GM23338 (cell line): ENCODE data around the gene NDST3. TPM values are rescaled to one million over a fixed set of nuclear protein-coding genes. Genes with fewer than 3 reads are reported as not detected.

Experiments used
- ATAC-seq: fragments of 200-7000 bp; cut with Tn5 transposase; 3 replicates; pipeline ENCODE4 v1.9.1; 2020
- DNase-seq: peaks from one replicate; pipeline ENCODE4 v3.0.0-alpha.2; 2015; ENCODE audit warnings: low spot score
- H2AFZ ChIP-seq: fragments of 200-600 bp; sonication (generic); 2 replicates; pipeline ENCODE4 v1.8.0; 2016; ENCODE audit warnings: antibody characterized with exemption, mild to moderate bottlenecking, moderate library complexity
- H3F3A ChIP-seq: fragments of 200-600 bp; sonication (generic); replicated peaks from 2 replicates; pipeline ENCODE4 v1.8.0; 2017; ENCODE audit warnings: antibody characterized with exemption, mixed run types, low read depth
- H3K27ac ChIP-seq: fragments of 200-600 bp; sonication (generic); 2 replicates; pipeline ENCODE4 v1.6.1; 2016; ENCODE audit warnings: low read depth
- H3K27me3 ChIP-seq: fragments of 200-600 bp; sonication (generic); 2 replicates; pipeline ENCODE4 v1.8.0; 2016; ENCODE audit warnings: mild to moderate bottlenecking, mixed run types, moderate library complexity; ENCODE audit not compliant: insufficient read depth
- H3K36me3 ChIP-seq: fragments of 200-600 bp; sonication (generic); 2 replicates; pipeline ENCODE4 v1.8.0; 2016; ENCODE audit warnings: mild to moderate bottlenecking; ENCODE audit not compliant: insufficient read depth
- H3K4me1 ChIP-seq: fragments of 200-600 bp; sonication (generic); 2 replicates; pipeline ENCODE4 v1.8.0; 2016; ENCODE audit warnings: mild to moderate bottlenecking, moderate library complexity; ENCODE audit not compliant: insufficient read depth
- H3K4me2 ChIP-seq: fragments of 200-600 bp; sonication (generic); 2 replicates; pipeline ENCODE4 v1.7.1; 2017; ENCODE audit warnings: mixed run types
- H3K4me3 ChIP-seq: fragments of 200-600 bp; sonication (generic); 2 replicates; pipeline ENCODE4 v1.6.1; 2016; ENCODE audit warnings: mixed run types
- H3K79me2 ChIP-seq: fragments of 200-600 bp; sonication (generic); replicated peaks from 2 replicates; pipeline ENCODE4 v1.8.0; 2017; ENCODE audit warnings: mild to moderate bottlenecking; ENCODE audit not compliant: insufficient read depth
- H3K9me2 ChIP-seq: fragments of 200-600 bp; sonication (generic); 2 replicates; pipeline ENCODE4 v1.8.0; 2017; ENCODE audit not compliant: insufficient read depth
- H4K20me1 ChIP-seq: fragments of 200-600 bp; sonication (generic); replicated peaks from 2 replicates; pipeline ENCODE4 v1.8.0; 2017; ENCODE audit warnings: mild to moderate bottlenecking; ENCODE audit not compliant: insufficient read depth
- H3K27ac Mint-ChIP-seq: 2 replicates; pipeline ENCODE4 v1.8.0; 2020; ENCODE audit warnings: inconsistent platforms, mild to moderate bottlenecking, moderate library complexity, mixed read lengths
- H3K27me3 Mint-ChIP-seq: 3 replicates; pipeline ENCODE4 v1.8.0; 2022; ENCODE audit warnings: low read depth, mild to moderate bottlenecking, moderate library complexity, mixed read lengths, inconsistent platforms; ENCODE audit not compliant: insufficient read depth, poor library complexity
- H3K36me3 Mint-ChIP-seq: 3 replicates; pipeline ENCODE4 v1.8.0; 2021; ENCODE audit warnings: low read depth, mild to moderate bottlenecking, inconsistent platforms, moderate library complexity, mixed read lengths
- H3K4me1 Mint-ChIP-seq: 3 replicates; pipeline ENCODE4 v1.8.0; 2020; ENCODE audit warnings: mild to moderate bottlenecking, inconsistent platforms, mixed read lengths
- H3K4me3 Mint-ChIP-seq: 3 replicates; pipeline ENCODE4 v1.8.0; 2021; ENCODE audit warnings: moderate library complexity, mild to moderate bottlenecking, inconsistent platforms, mixed read lengths
- H3K9me3 Mint-ChIP-seq: 3 replicates; pipeline ENCODE4 v1.8.0; 2020; ENCODE audit warnings: moderate library complexity, mild to moderate bottlenecking, inconsistent platforms, mixed read lengths
- EZH2phosphoT487 ChIP-seq: fragments of 200-600 bp; sonication (generic); IDR thresholded peaks from one replicate; pipeline ENCODE4 v1.8.1; 2018; ENCODE audit warnings: antibody characterized with exemption; ENCODE audit not compliant: unreplicated experiment
- JUNB ChIP-seq: IDR thresholded peaks from one replicate; pipeline ENCODE4 v1.6.1; 2016; ENCODE audit warnings: antibody characterized with exemption; ENCODE audit not compliant: unreplicated experiment
- NANOG ChIP-seq: IDR thresholded peaks from 2 replicates; pipeline ENCODE4 v1.6.1; 2016; ENCODE audit warnings: antibody characterized with exemption, borderline replicate concordance
- STAT1 ChIP-seq: IDR thresholded peaks from one replicate; pipeline ENCODE4 v1.6.1; 2016; ENCODE audit warnings: antibody characterized with exemption; ENCODE audit not compliant: unreplicated experiment
- ZNF331 ChIP-seq: fragments of 250-450 bp; sonication (Bioruptor Pico); IDR thresholded peaks from 2 replicates; pipeline ENCODE4 v1.5.0; 2020; ENCODE audit warnings: low read depth, mild to moderate bottlenecking, moderate library complexity
- polyA plus RNA-seq: library from polyadenylated mRNA; unstranded; fragments of >200 nt; fragmentation: Nextera tagmentation; extraction: Ambion mirVana; gene quantifications from 2 replicates; pipeline ENCODE4 v1.2.1, GENCODE V29; 2016
- total RNA-seq: library from RNA; depleted of rRNA; stranded (reverse); fragments of >200 nt; shearing (Covaris generic); gene quantifications from 2 replicates; pipeline ENCODE4 v1.2.3, GENCODE V29; 2014
- TF ChIP-seq, protein P1 (sequence below): fragments of 250-450 bp; sonication (Bioruptor Pico); IDR thresholded peaks from 2 replicates; pipeline ENCODE4 v1.5.0; 2020; ENCODE audit warnings: mild to moderate bottlenecking, moderate library complexity
- TF ChIP-seq, protein P2 (sequence below), 2 experiments: fragments of 200-600 bp in 1 of 2; sonication (generic) in 1 of 2; conservative IDR thresholded peaks; 2 replicates each; pipeline versions ENCODE4 v1.5.1 to v1.6.1; 2016 to 2017; ENCODE audit warnings: antibody characterized with exemption in 2 of 2, low read depth in 2 of 2, mild to moderate bottlenecking in 2 of 2, moderate library complexity in 1 of 2

Gene NDST3
- total and polyA plus RNA-seq, 2 experiments from 2014 or later, result 0.19 to 0.56 TPM

DNA sequence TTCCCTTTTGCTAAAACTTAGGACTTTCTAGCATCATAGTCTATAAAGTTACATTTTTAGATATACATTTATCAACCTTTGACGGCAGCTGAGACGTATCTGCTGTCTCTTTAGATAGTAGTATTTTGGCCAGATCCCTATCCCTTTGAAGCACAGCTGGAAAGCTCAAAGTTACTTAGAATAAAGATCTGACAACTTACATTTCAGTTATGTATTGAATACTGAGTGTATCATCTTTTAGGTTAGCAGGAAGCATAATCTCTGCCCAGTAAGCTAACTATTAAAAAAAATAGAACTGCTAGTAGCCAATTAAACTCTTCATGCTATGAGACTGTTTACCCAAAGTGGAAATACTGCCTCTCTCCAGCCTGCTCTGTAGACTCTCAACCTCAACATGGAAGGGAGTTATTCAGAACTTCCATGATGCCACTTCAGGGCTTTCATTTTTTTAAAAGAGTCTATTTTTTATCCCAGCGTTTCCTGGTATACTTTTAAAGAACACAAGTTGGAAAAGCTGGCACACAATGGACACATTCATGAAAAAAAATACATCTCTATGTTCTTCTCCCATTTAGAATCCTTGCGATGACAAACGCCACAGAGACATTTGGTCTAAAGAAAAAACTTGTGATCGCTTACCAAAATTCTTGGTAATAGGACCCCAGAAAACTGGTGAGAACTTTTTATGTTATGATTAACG, 192.2 kb downstream of the NDST3 start (continued):
- TF ChIP-seq, protein P1, sequence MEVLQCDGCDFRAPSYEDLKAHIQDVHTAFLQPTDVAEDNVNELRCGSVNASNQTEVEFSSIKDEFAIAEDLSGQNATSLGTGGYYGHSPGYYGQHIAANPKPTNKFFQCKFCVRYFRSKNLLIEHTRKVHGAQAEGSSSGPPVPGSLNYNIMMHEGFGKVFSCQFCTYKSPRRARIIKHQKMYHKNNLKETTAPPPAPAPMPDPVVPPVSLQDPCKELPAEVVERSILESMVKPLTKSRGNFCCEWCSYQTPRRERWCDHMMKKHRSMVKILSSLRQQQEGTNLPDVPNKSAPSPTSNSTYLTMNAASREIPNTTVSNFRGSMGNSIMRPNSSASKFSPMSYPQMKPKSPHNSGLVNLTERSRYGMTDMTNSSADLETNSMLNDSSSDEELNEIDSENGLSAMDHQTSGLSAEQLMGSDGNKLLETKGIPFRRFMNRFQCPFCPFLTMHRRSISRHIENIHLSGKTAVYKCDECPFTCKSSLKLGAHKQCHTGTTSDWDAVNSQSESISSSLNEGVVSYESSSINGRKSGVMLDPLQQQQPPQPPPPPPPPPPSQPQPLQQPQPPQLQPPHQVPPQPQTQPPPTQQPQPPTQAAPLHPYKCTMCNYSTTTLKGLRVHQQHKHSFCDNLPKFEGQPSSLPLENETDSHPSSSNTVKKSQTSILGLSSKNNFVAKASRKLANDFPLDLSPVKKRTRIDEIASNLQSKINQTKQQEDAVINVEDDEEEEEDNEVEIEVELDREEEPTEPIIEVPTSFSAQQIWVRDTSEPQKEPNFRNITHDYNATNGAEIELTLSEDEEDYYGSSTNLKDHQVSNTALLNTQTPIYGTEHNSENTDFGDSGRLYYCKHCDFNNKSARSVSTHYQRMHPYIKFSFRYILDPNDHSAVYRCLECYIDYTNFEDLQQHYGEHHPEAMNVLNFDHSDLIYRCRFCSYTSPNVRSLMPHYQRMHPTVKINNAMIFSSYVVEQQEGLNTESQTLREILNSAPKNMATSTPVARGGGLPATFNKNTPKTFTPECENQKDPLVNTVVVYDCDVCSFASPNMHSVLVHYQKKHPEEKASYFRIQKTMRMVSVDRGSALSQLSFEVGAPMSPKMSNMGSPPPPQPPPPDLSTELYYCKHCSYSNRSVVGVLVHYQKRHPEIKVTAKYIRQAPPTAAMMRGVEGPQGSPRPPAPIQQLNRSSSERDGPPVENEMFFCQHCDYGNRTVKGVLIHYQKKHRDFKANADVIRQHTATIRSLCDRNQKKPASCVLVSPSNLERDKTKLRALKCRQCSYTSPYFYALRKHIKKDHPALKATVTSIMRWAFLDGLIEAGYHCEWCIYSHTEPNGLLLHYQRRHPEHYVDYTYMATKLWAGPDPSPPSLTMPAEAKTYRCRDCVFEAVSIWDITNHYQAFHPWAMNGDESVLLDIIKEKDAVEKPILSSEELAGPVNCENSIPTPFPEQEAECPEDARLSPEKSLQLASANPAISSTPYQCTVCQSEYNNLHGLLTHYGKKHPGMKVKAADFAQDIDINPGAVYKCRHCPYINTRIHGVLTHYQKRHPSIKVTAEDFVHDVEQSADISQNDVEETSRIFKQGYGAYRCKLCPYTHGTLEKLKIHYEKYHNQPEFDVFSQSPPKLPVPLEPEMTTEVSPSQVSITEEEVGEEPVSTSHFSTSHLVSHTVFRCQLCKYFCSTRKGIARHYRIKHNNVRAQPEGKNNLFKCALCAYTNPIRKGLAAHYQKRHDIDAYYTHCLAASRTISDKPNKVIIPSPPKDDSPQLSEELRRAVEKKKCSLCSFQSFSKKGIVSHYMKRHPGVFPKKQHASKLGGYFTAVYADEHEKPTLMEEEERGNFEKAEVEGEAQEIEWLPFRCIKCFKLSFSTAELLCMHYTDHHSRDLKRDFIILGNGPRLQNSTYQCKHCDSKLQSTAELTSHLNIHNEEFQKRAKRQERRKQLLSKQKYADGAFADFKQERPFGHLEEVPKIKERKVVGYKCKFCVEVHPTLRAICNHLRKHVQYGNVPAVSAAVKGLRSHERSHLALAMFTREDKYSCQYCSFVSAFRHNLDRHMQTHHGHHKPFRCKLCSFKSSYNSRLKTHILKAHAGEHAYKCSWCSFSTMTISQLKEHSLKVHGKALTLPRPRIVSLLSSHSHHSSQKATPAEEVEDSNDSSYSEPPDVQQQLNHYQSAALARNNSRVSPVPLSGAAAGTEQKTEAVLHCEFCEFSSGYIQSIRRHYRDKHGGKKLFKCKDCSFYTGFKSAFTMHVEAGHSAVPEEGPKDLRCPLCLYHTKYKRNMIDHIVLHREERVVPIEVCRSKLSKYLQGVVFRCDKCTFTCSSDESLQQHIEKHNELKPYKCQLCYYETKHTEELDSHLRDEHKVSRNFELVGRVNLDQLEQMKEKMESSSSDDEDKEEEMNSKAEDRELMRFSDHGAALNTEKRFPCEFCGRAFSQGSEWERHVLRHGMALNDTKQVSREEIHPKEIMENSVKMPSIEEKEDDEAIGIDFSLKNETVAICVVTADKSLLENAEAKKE, result no peak

DNA sequence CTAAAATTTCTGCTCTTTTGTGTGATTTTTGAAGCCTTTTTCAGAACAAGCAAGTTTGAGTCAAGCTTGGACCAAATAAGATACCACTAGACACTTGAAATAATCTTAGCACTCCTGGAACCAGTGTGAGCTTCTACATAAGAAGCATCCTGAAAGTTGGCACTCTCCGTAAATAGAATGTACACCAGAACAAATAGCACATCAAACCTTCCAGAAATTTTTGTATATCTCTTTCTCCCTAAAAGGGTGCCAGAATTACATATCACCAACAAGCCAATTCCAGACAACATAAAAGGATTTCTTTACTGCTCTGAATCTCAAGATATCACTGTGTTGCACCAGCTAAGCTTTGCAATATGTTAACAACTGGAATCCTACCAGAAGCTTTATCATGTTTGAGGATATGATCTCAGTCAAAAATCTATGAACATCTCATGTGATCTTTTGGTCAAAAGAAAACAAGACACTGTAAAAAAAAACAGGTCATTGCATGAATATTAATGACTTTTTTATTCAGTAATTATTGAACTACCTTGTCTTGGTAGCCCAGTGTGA, 201.4 kb downstream of the NDST3 start:
- H3K4me1 Mint-ChIP-seq, result peaks cover 15% of the 10 kb centered on the region
- H3K27ac ChIP-seq, result no peak overlapping the region
- H3K27me3 ChIP-seq, result no peaks in the 10 kb centered on the region
- no peak overlapping the region for H3K4me3 Mint-ChIP-seq
- no peak for ATAC-seq
- H3K4me1 ChIP-seq, result no peaks in the 10 kb centered on the region; the same call in 1 of the 2 replicates
- no peak overlapping the region for H3K4me3 ChIP-seq
- no peak overlapping the region for H2AFZ ChIP-seq
- no peak for DNase-seq
- H4K20me1 ChIP-seq, result no peaks in the 10 kb centered on the region
- no peaks in the 10 kb centered on the region for H3K36me3 Mint-ChIP-seq
- H3F3A ChIP-seq, result no peaks in the 10 kb centered on the region
- H3K36me3 ChIP-seq, result no peaks in the 10 kb centered on the region
- H3K79me2 ChIP-seq, result no peaks in the 10 kb centered on the region
- peaks cover 1% of the 10 kb centered on the region for H3K27me3 Mint-ChIP-seq
- H3K9me2 ChIP-seq, result no peaks in the 10 kb centered on the region
- H3K27ac Mint-ChIP-seq, result no peak overlapping the region
- no peaks in the 10 kb centered on the region for H3K9me3 Mint-ChIP-seq
- no peak overlapping the region for H3K4me2 ChIP-seq
- TF ChIP-seq, protein P2, sequence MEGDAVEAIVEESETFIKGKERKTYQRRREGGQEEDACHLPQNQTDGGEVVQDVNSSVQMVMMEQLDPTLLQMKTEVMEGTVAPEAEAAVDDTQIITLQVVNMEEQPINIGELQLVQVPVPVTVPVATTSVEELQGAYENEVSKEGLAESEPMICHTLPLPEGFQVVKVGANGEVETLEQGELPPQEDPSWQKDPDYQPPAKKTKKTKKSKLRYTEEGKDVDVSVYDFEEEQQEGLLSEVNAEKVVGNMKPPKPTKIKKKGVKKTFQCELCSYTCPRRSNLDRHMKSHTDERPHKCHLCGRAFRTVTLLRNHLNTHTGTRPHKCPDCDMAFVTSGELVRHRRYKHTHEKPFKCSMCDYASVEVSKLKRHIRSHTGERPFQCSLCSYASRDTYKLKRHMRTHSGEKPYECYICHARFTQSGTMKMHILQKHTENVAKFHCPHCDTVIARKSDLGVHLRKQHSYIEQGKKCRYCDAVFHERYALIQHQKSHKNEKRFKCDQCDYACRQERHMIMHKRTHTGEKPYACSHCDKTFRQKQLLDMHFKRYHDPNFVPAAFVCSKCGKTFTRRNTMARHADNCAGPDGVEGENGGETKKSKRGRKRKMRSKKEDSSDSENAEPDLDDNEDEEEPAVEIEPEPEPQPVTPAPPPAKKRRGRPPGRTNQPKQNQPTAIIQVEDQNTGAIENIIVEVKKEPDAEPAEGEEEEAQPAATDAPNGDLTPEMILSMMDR (conservative IDR thresholded peaks at IDR 0.05; ENCODE audit: low read depth in 2 of 2), result no peak
- TF ChIP-seq ZNF331 (no peak), EZH2phosphoT487 (no peak), NANOG (no peak), JUNB (no peak), STAT1 (no peak)
- TF ChIP-seq, protein P1, result no peak
